ENCODE measurements around the gene FMN1. TPM values are rescaled to one million over a fixed set of nuclear protein-coding genes. Genes with fewer than 3 reads are reported as not detected.

FMN1 gene
- total and polyA plus RNA-seq, 10 of the 15 experiments (the other 5 are each of a cell fraction or from before 2014, with no cell fraction given) = 0.05 to 0.16 (median 0.08) TPM; not detected in 4

GRCh38 chr15:33226559-33227181 is 32.2 kb upstream of the FMN1 start:
- in situ Hi-C loops (cut with MboI) = no loop called here
- H3K27ac ChIP-seq (ENCODE audit: control insufficient read depth, insufficient read depth) = no peak overlapping the region
- peak; percentile 7 for FAIRE-seq
- peak; percentile 52 for DNase-seq (ENCODE audit: low read depth, low spot score)
- no peaks in the 10 kb centered on the region for H3K4me1 ChIP-seq (ENCODE audit: control insufficient read depth, insufficient read depth, low read length)
- ChIA-PET CTCF (interaction anchor here (1.1 to 1.3 kb wide), 2 partner anchors 11 to 76 kb away, joined by 3 read pairs; no protein-coding TSS in a partner anchor), RAD21 (ENCODE audit: unreplicated experiment) (no interaction called here), SMC1A (ENCODE audit: uncharacterized antibody, unreplicated experiment) (interaction anchor here (1.0 to 1.2 kb wide), 2 partner anchors 64 to 102 kb away, joined by 3 read pairs; no protein-coding TSS in a partner anchor), POLR2A (no interaction called here)
- 37% methylated on average over 3 of the region's 3 CpGs for WGBS (ENCODE audit: insufficient coverage, insufficient replicate concordance, low lambda C conversion rate, missing lambda C conversion rate)
- no peaks in the 10 kb centered on the region for H3K79me2 ChIP-seq (ENCODE audit: control insufficient read depth, insufficient read depth, low read length)
- no peak overlapping the region for H3K4me3 ChIP-seq
- no peak for TF ChIP-seq TBL1XR1 (IDR thresholded peaks at IDR 0.05; ENCODE audit: low read depth, low read length)
- 0 out of 2 replicates have a peak, but pooled peaks have one; percentile 12 for TF ChIP-seq RAD21 (IDR thresholded peaks at IDR 0.05; ENCODE audit: insufficient read depth, low read depth, low read length)
- peak; percentile 75 for TF ChIP-seq SMAD1 (IDR thresholded peaks at IDR 0.05; ENCODE audit: low read depth, partially characterized antibody)
- no peak for TF ChIP-seq BCL3 (IDR thresholded peaks at IDR 0.05; ENCODE audit: borderline replicate concordance, insufficient read depth, low read depth, low read length, poor library complexity, severe bottlenecking)
- TF ChIP-seq, protein P1, sequence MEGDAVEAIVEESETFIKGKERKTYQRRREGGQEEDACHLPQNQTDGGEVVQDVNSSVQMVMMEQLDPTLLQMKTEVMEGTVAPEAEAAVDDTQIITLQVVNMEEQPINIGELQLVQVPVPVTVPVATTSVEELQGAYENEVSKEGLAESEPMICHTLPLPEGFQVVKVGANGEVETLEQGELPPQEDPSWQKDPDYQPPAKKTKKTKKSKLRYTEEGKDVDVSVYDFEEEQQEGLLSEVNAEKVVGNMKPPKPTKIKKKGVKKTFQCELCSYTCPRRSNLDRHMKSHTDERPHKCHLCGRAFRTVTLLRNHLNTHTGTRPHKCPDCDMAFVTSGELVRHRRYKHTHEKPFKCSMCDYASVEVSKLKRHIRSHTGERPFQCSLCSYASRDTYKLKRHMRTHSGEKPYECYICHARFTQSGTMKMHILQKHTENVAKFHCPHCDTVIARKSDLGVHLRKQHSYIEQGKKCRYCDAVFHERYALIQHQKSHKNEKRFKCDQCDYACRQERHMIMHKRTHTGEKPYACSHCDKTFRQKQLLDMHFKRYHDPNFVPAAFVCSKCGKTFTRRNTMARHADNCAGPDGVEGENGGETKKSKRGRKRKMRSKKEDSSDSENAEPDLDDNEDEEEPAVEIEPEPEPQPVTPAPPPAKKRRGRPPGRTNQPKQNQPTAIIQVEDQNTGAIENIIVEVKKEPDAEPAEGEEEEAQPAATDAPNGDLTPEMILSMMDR (IDR thresholded peaks at IDR 0.05 in 2 of 3, conservative IDR thresholded peaks at IDR 0.05 in 1 of 3; ENCODE audit: control insufficient read depth in 2 of 3, extremely low read depth in 1 of 3, insufficient read depth in 1 of 3, low read depth in 3 of 3, low read length in 3 of 3) = peak; percentile 13 to 53 (median 49); a peak in 5 of 6 replicates
- TF ChIP-seq SREBF2 (IDR thresholded peaks at IDR 0.05; ENCODE audit: low read length) = no peak
- BruUV-seq (replicated peaks) = no TSS peak
- no peaks in the 10 kb centered on the region for H4K20me1 ChIP-seq (ENCODE audit: control insufficient read depth, insufficient read depth)
- no peak overlapping the region for H3K9ac ChIP-seq (ENCODE audit: control insufficient read depth, insufficient read depth, low read length)
- peak; percentile 94 for ATAC-seq
- no peaks in the 10 kb centered on the region for H3K36me3 ChIP-seq (ENCODE audit: control insufficient read depth in 2 of 2, insufficient read depth in 2 of 2, low read length in 1 of 2)
- H2AFZ ChIP-seq (ENCODE audit: control insufficient read depth, low read depth, low read length) = no peak overlapping the region
- no peaks in the 10 kb centered on the region for H3K9me3 ChIP-seq (replicated peaks; ENCODE audit: control insufficient read depth, insufficient read depth, low read length)
- intact Hi-C loops (cut with micrococcal nuclease; ENCODE audit: unreplicated experiment) = no loop called here
- H3K27me3 ChIP-seq (replicated peaks in 1 of 2; ENCODE audit: control insufficient read depth in 2 of 2, insufficient read depth in 2 of 2, low read length in 1 of 2) = no peaks in the 10 kb centered on the region; a peak in 3 of 4 replicates
- no peak overlapping the region for H3K4me2 ChIP-seq (ENCODE audit: control insufficient read depth, insufficient read depth)

Measured in GM12878 (cell line).